GM23248 (cell line): Measurements from ENCODE around the gene ASB13. TPM values are rescaled to one million over a fixed set of nuclear protein-coding genes. Genes with fewer than 3 reads are reported as not detected.

ENCODE experiments used
- DNase-seq: peaks from one replicate; pipeline ENCODE4 v3.0.0-alpha.2; 2015
- H2AFZ ChIP-seq: fragments of 200-600 bp; sonication (generic); 2 replicates; pipeline ENCODE4 v1.6.1; 2016; ENCODE audit warnings: antibody characterized with exemption
- H3F3A ChIP-seq: fragments of 200-600 bp; sonication (generic); 2 replicates; pipeline ENCODE4 v1.6.1; 2016; ENCODE audit warnings: mild to moderate bottlenecking, antibody characterized with exemption, mixed run types; ENCODE audit not compliant: insufficient read depth
- H3K27ac ChIP-seq: fragments of 200-600 bp; sonication (generic); 2 replicates; pipeline ENCODE4 v1.5.1; 2016; ENCODE audit warnings: mild to moderate bottlenecking
- H3K27me3 ChIP-seq: fragments of 200-600 bp; sonication (generic); replicated peaks from 2 replicates; pipeline ENCODE4 v1.6.1; 2016; ENCODE audit warnings: mild to moderate bottlenecking; ENCODE audit not compliant: insufficient read depth
- H3K36me3 ChIP-seq: fragments of 200-600 bp; sonication (generic); 2 replicates; pipeline ENCODE4 v1.6.1; 2016; ENCODE audit warnings: low read depth, mild to moderate bottlenecking
- H3K4me1 ChIP-seq: fragments of 200-600 bp; sonication (generic); 2 replicates; pipeline ENCODE4 v1.6.1; 2016; ENCODE audit warnings: mild to moderate bottlenecking; ENCODE audit not compliant: insufficient read depth
- H3K4me2 ChIP-seq: fragments of 200-600 bp; sonication (generic); one replicate; pipeline ENCODE4 v1.6.1; 2016; ENCODE audit warnings: mild to moderate bottlenecking; ENCODE audit not compliant: unreplicated experiment
- H3K4me3 ChIP-seq: fragments of 200-600 bp; sonication (generic); 2 replicates; pipeline ENCODE4 v1.5.1; 2016; ENCODE audit warnings: mild to moderate bottlenecking
- H3K79me2 ChIP-seq: fragments of 200-600 bp; sonication (generic); 2 replicates; pipeline ENCODE4 v1.6.1; 2016; ENCODE audit warnings: mild to moderate bottlenecking; ENCODE audit not compliant: insufficient read depth
- H3K9ac ChIP-seq: fragments of 200-600 bp; sonication (generic); 2 replicates; pipeline ENCODE4 v1.6.1; 2016; ENCODE audit warnings: mild to moderate bottlenecking
- H3K9me2 ChIP-seq: fragments of 200-600 bp; sonication (generic); 2 replicates; pipeline ENCODE4 v1.6.1; 2016; ENCODE audit warnings: mixed run types, mild to moderate bottlenecking, moderate library complexity; ENCODE audit not compliant: insufficient read depth
- H3K9me3 ChIP-seq: fragments of 200-600 bp; sonication (generic); one replicate; pipeline ENCODE4 v1.6.1; 2017; ENCODE audit warnings: low read depth
- H4K20me1 ChIP-seq: fragments of 200-600 bp; sonication (generic); 2 replicates; pipeline ENCODE4 v1.6.0; 2016; ENCODE audit not compliant: insufficient read depth
- EZH2 ChIP-seq: fragments of 200-600 bp; sonication (generic); IDR thresholded peaks from 2 replicates; pipeline ENCODE4 v1.6.1; 2018; ENCODE audit warnings: antibody characterized with exemption, mild to moderate bottlenecking; ENCODE audit not compliant: insufficient read depth, poor library complexity, severe bottlenecking
- EZH2phosphoT487 ChIP-seq: fragments of 200-600 bp; sonication (generic); IDR thresholded peaks from 2 replicates; pipeline ENCODE4 v1.6.1; 2018; ENCODE audit warnings: antibody characterized with exemption, moderate library complexity, mild to moderate bottlenecking, low read depth; ENCODE audit not compliant: insufficient read depth
- WGBS, 2 experiments: methylation state at CpG; one replicate each; pipeline ENCODE4 v1.1.6; 2015 to 2017; ENCODE audit warnings: low lambda C conversion rate in 2 of 2, low coverage in 1 of 2; ENCODE audit errors: missing lambda C conversion rate in 2 of 2; 5-methylcytosine and 5-hydroxymethylcytosine counted together
- in situ Hi-C: fragments of 300-500 bp; cut with MboI; formaldehyde crosslinking; loops from 2 replicates; pipeline ENCODE4 v1.15.0; 2020
- polyA plus RNA-seq: library from polyadenylated mRNA; unstranded; fragments of >200 nt; fragmentation: Nextera tagmentation; extraction: Ambion mirVana; gene quantifications from 2 replicates; pipeline ENCODE4 v1.2.1, GENCODE V29; 2016
- total RNA-seq: library from RNA; depleted of rRNA; stranded (reverse); fragments of >200 nt; shearing (Covaris generic); gene quantifications from 2 replicates; pipeline ENCODE4 v1.2.3, GENCODE V29; 2014

ASB13 gene
- total and polyA plus RNA-seq, 2 experiments from 2014 or later = 7.5 to 8.9 TPM

DNA sequence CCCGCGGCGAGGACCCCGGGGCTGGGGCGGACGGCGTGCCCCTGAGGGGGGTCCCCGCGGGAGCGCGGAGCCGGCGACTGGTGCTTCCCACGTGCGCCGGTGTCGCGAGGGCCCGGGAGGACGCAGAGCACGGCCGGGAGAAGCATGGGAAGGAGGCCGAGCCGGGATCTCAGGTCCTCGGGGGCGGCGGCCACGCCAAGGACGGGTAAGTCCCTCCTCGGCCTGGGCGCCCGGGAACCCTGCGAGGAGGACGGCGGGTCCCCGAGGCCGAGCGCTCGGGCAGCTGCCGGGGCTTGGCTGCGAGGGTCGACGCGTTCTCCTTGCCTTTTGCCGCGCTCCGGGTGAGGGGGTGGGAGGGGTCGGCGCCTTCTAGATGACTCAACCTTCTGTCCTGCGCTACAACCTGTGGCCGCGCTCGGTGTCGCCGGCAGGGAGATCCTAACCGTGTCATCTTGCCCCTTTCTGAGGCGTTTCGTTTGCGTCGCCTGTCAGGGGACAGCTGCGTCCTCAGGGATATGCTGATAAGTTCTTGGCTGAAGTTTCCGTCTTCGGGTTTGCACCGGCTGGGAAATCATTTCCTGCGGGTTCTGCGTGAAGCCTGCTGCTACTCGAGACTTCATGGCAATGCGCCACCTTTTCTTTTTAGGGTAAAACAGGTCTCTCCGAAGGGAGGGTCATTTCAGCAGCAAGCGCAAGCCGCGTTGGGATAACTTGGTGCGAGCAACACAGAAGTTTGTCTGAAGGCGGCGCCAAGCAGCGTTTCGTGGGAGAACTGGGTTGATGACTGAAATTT is 18.8 kb upstream of the ASB13 start:
- peak overlapping the region; percentile 95 for H3K4me2 ChIP-seq
- peak overlapping the region; percentile 86 for H2AFZ ChIP-seq
- H3K9me3 ChIP-seq = no peaks in the 10 kb centered on the region
- peak overlapping the region; percentile 85 for H3K4me3 ChIP-seq
- 1% methylated on average over 60 to 65 of the region's 77 CpGs for WGBS, 2 experiments
- H3K27ac ChIP-seq = peak overlapping the region; percentile 88
- H3K36me3 ChIP-seq = no peaks in the 10 kb centered on the region
- H3K4me1 ChIP-seq = peaks cover 14% of the 10 kb centered on the region
- H3K9me2 ChIP-seq = no peaks in the 10 kb centered on the region
- no peaks in the 10 kb centered on the region for H3K27me3 ChIP-seq
- H4K20me1 ChIP-seq = peaks cover 10% of the 10 kb centered on the region
- in situ Hi-C loops = no loop called here
- peak; percentile 92 for DNase-seq
- TF ChIP-seq EZH2 (no peak), EZH2phosphoT487 (no peak)
- peak overlapping the region; percentile 93 for H3K9ac ChIP-seq
- H3F3A ChIP-seq = peaks cover 16% of the 10 kb centered on the region
- peaks cover 53% of the 10 kb centered on the region for H3K79me2 ChIP-seq

GRCh38 chr10:5684318-5684970 is 18.0 kb upstream of the ASB13 start, which contains the start of gene TASOR2:
TSS of gene TASOR2 (plus strand) at chr10:5684838. CDS start at chr10:5720643, 35,805 bp downstream.
- WGBS, 2 experiments = 1 to 2% methylated on average over 47 to 50 of the region's 54 CpGs
- Histone ChIP-seq H3K36me3 (no peaks in the 10 kb centered on the region), H3K27me3 (no peaks in the 10 kb centered on the region), H3K9ac (peak within 1 kb of the TSS; percentile 93), H3K4me1 (peaks cover 14% of the 10 kb centered on the region), H3K27ac (peak within 1 kb of the TSS; percentile 88), H3K4me3 (peak within 1 kb of the TSS; percentile 85), H4K20me1 (peaks cover 10% of the 10 kb centered on the region), H3K9me3 (no peaks in the 10 kb centered on the region), H3K4me2 (peak within 1 kb of the TSS; percentile 95), H3F3A (peaks cover 16% of the 10 kb centered on the region), H3K79me2 (peaks cover 46% of the 10 kb centered on the region), H2AFZ (peak within 1 kb of the TSS; percentile 88), H3K9me2 (no peaks in the 10 kb centered on the region)
- in situ Hi-C loops = no loop called here
- TF ChIP-seq EZH2 (no peak), EZH2phosphoT487 (no peak)
- DNase-seq = peak; percentile 99

DNA sequence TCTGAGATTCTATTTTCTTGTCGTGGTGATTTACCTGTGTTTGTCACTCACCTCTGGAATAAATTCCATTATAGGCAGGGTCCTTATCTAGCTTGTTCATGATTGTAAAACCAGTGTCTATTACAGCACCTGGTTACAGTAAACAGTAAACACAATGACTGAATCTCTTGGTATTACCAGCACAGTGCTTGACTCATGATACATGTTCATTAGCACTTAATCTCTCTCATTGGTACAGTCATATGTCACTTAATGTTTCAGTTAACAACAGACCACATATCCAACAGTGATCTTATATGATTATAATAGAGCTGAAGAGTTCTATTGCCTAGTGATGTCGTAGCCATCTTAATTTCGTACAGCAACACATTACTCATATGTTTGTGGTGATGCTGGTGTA is 16.7 kb upstream of the ASB13 start:
- no peak overlapping the region for H3K27ac ChIP-seq
- WGBS, 2 experiments = 64 to 66% methylated on average over 3 of the region's 3 CpGs
- H3K4me3 ChIP-seq = no peak overlapping the region
- peak; percentile 6 for DNase-seq
- no peaks in the 10 kb centered on the region for H3K27me3 ChIP-seq
- no peaks in the 10 kb centered on the region for H3K9me3 ChIP-seq
- no peaks in the 10 kb centered on the region for H3K36me3 ChIP-seq
- no peaks in the 10 kb centered on the region for H3K9me2 ChIP-seq
- H3K79me2 ChIP-seq = peaks cover 32% of the 10 kb centered on the region
- TF ChIP-seq EZH2 (no peak), EZH2phosphoT487 (no peak)
- no peak overlapping the region for H3K9ac ChIP-seq
- peak overlapping the region; percentile 10; the same call in 1 of the 2 replicates for H2AFZ ChIP-seq
- peaks cover 10% of the 10 kb centered on the region for H4K20me1 ChIP-seq
- no peak overlapping the region for H3K4me2 ChIP-seq
- H3K4me1 ChIP-seq = peaks cover 14% of the 10 kb centered on the region
- peaks cover 16% of the 10 kb centered on the region for H3F3A ChIP-seq
- in situ Hi-C loops = no loop called here

DNA sequence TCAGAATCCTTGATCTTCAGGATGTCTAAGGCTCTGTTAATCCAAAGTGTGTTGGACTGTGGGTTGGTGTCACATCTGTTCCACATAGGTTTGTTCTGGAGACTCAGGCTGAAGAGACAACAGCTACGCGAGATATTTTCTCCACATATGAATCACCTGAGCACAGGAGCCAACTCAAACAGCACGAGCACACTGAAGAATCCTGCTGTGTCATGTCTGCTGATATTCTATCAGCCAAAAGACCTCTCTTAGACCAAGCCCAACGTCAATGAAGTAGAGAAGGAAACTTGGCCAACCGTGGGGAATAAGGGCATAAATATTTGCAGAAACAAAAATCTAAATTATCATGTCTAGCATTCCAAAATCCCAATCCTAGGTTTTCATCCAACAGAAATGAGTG is 15.5 kb upstream of the ASB13 start:
- H2AFZ ChIP-seq = no peak overlapping the region
- no peak overlapping the region for H3K9ac ChIP-seq
- H3K27me3 ChIP-seq = no peaks in the 10 kb centered on the region
- DNase-seq = no peak
- WGBS, 2 experiments = 75 to 81% methylated on average over 5 of the region's 5 CpGs
- peaks cover 10% of the 10 kb centered on the region for H3K4me1 ChIP-seq
- H3K4me3 ChIP-seq = no peak overlapping the region
- no peaks in the 10 kb centered on the region for H3K9me2 ChIP-seq
- H3K9me3 ChIP-seq = no peaks in the 10 kb centered on the region
- H3F3A ChIP-seq = peaks cover 14% of the 10 kb centered on the region
- TF ChIP-seq EZH2 (no peak), EZH2phosphoT487 (no peak)
- no peak overlapping the region for H3K27ac ChIP-seq
- no peak overlapping the region for H3K4me2 ChIP-seq
- H3K36me3 ChIP-seq = no peaks in the 10 kb centered on the region
- peaks cover 21% of the 10 kb centered on the region for H3K79me2 ChIP-seq
- peaks cover 7% of the 10 kb centered on the region for H4K20me1 ChIP-seq
- in situ Hi-C loops = no loop called here
